Lower leg skin (tissue), 4 donors: ENCODE measurements around the gene HBA1. TPM values are rescaled to one million over a fixed set of nuclear protein-coding genes. Genes with fewer than 3 reads are reported as not detected.

Source experiments
- DNase-seq, 2 donors: peaks; one replicate each; pipeline ENCODE4 v3.0.0-alpha.2; 2019; ENCODE audit warnings: low spot score in 2 of 2
- H3K4me3 ChIP-seq: fragments of 200-600 bp; sonication (generic); 2 replicates; pipeline ENCODE4 v1.5.1; 2017; ENCODE audit warnings: mild to moderate bottlenecking, low read depth; ENCODE audit not compliant: poor library complexity, severe bottlenecking
- CTCF ChIP-seq, 3 donors: fragments of 450-650 bp; IDR thresholded peaks; one replicate each; pipeline ENCODE4 v1.5.1; 2016; ENCODE audit warnings: antibody characterized with exemption in 3 of 3, mild to moderate bottlenecking in 3 of 3, moderate library complexity in 2 of 3
- POLR2A ChIP-seq, 2 donors: fragments of 450-650 bp; IDR thresholded peaks; one replicate each; pipeline ENCODE4 v1.6.1; 2016 to 2017; ENCODE audit warnings: antibody characterized with exemption in 2 of 2, mild to moderate bottlenecking in 1 of 2, moderate library complexity in 1 of 2
- WGBS, 2 donors: methylation state at CpG; one replicate each; pipeline ENCODE4 v1.1.5; 2018; 5-methylcytosine and 5-hydroxymethylcytosine counted together
- intact Hi-C: fragments of 100-400 bp; cut with DNase I; formaldehyde crosslinking; loops from one replicate; pipeline ENCODE4 v1.15.0; 2023; ENCODE audit warnings: low total_unique reads
- total RNA-seq, 4 donors: library from RNA; depleted of rRNA; stranded (reverse); fragments of >200 nt; gene quantifications; one replicate each; pipeline ENCODE4 v1.1.0, GENCODE V29; 2016

The HBA1 gene
- total RNA-seq, 4 donors from 2014 or later = 2.5 to 474 (median 180) TPM

- intact Hi-C loops = no loop called here
- no peak overlapping the region for H3K4me3 ChIP-seq
- DNase-seq = no peak
- TF ChIP-seq CTCF (IDR thresholded peaks at IDR 0.05) (no peak), POLR2A (IDR thresholded peaks at IDR 0.05) (no peak)
- WGBS, 2 donors = 4 to 5% methylated on average over 13 of the region's 13 CpGs
Observed at GRCh38 chr16:177394-177822, 928 bp downstream of the HBA1 start.

GRCh38 chr16:177981-178667, 1.6 kb downstream of the HBA1 start:
- no peak overlapping the region for H3K4me3 ChIP-seq
- WGBS, 2 donors = 65 to 69% methylated on average over 11 of the region's 11 CpGs
- no peak for DNase-seq
- intact Hi-C loops = no loop called here
- no peak for TF ChIP-seq CTCF (IDR thresholded peaks at IDR 0.05)
- no peak for TF ChIP-seq POLR2A (IDR thresholded peaks at IDR 0.05)

- 82 to 84% methylated on average over 11 of the region's 11 CpGs for WGBS, 2 donors
- DNase-seq = no peak
- H3K4me3 ChIP-seq = no peak overlapping the region
- intact Hi-C loops = no loop called here
- TF ChIP-seq POLR2A (IDR thresholded peaks at IDR 0.05) (no peak), CTCF (IDR thresholded peaks at IDR 0.05) (no peak)
Observed at GRCh38 chr16:178668-179015, 2.2 kb downstream of the HBA1 start.

GRCh38 chr16:179211-180092, 3.0 kb downstream of the HBA1 start:
- H3K4me3 ChIP-seq = no peak overlapping the region
- TF ChIP-seq CTCF (IDR thresholded peaks at IDR 0.05) (no peak), POLR2A (IDR thresholded peaks at IDR 0.05) (no peak)
- intact Hi-C loops = loop anchor here (5.0 kb wide), 1 partner anchor 72 kb away; no protein-coding TSS in a partner anchor
- DNase-seq = no peak
- 71 to 74% methylated on average over 17 of the region's 17 CpGs for WGBS, 2 donors

GRCh38 chr16:180101-180675, 3.7 kb downstream of the HBA1 start, which contains the start of gene HBQ1:
HBQ1 (plus strand) TSS chr16:180459; CDS start chr16:180487, 28 bp downstream.
- 9 to 11% methylated on average over 32 to 54 of the region's 59 CpGs for WGBS, 2 donors
- no peak for DNase-seq
- intact Hi-C loops = loop anchor here (5.0 kb wide), 1 partner anchor 73 kb away; no protein-coding TSS in a partner anchor
- H3K4me3 ChIP-seq = no peak within 1 kb of the TSS
- TF ChIP-seq CTCF (IDR thresholded peaks at IDR 0.05) = no peak
- no peak for TF ChIP-seq POLR2A (IDR thresholded peaks at IDR 0.05)
